GM12878 (cell line): Measurements from ENCODE around the gene EBF3. TPM values are rescaled to one million over a fixed set of nuclear protein-coding genes. Genes with fewer than 3 reads are reported as not detected.

Experiments used
- ATAC-seq: fragments of 200-7000 bp; cut with Tn5 transposase; 3 replicates; pipeline ENCODE4 v1.9.1; 2020; ENCODE audit warnings: mild to moderate bottlenecking, moderate library complexity
- BruUV-seq: library from RNA; stranded (reverse); fragments of 400-500 nt; replicated peaks from 2 replicates; lab custom pipeline; 2021; lab: Mats Ljungman, UMichigan
- CTCF ChIA-PET: fragments of 300-600 bp; sonication (Branson Sonifier 250); formaldehyde crosslinking; extraction: SDS; loops from one replicate; lab custom pipeline; 2021; ENCODE audit warnings: inconsistent platforms; lab: Yijun Ruan, JAX
- POLR2A ChIA-PET: fragments of 350-600 bp; formaldehyde crosslinking; extraction: SDS; loops from one replicate; lab custom pipeline; 2021; ENCODE audit warnings: inconsistent platforms; lab: Charles Lee
- RAD21 ChIA-PET: fragments of 300-600 bp; sonication (Branson Sonifier 250); formaldehyde crosslinking; loops from one replicate; lab custom pipeline; 2023; ENCODE audit warnings: antibody characterized with exemption; ENCODE audit not compliant: unreplicated experiment; lab: Charles Lee
- SMC1A ChIA-PET: fragments of 300-600 bp; sonication (Branson Sonifier 250); formaldehyde crosslinking; loops from one replicate; lab custom pipeline; 2023; ENCODE audit not compliant: unreplicated experiment, uncharacterized antibody; lab: Charles Lee
- DNase-seq: peaks from one replicate; pipeline ENCODE4 v3.0.0-alpha.2; 2011; ENCODE audit warnings: low read depth, low spot score
- FAIRE-seq: peaks from 3 replicates; lab custom pipeline; 2011; peaks lifted over from hg19 to GRCh38; lab: Jason Lieb, UNC
- H2AFZ ChIP-seq: 2 replicates; pipeline ENCODE4 v1.6.0; 2011; ENCODE audit warnings: low read depth, low read length, control low read depth; ENCODE audit not compliant: control insufficient read depth
- H3K27ac ChIP-seq: 2 replicates; pipeline ENCODE4 v1.5.1; 2011; ENCODE audit warnings: control low read depth; ENCODE audit not compliant: control insufficient read depth, insufficient read depth
- H3K27me3 ChIP-seq, 2 experiments: replicated peaks in 1 of 2; 2 replicates each; pipeline versions ENCODE4 v1.6.0 to v1.6.1; 2011; ENCODE audit warnings: low read length in 1 of 2; ENCODE audit not compliant: control insufficient read depth in 2 of 2, insufficient read depth in 2 of 2
- H3K36me3 ChIP-seq, 2 experiments: 2 replicates each; pipeline ENCODE4 v1.5.1; 2011; ENCODE audit warnings: low read length in 1 of 2; ENCODE audit not compliant: control insufficient read depth in 2 of 2, insufficient read depth in 2 of 2
- H3K4me1 ChIP-seq: 2 replicates; pipeline ENCODE4 v1.6.1; 2011; ENCODE audit warnings: mild to moderate bottlenecking, low read length, moderate library complexity, mixed read lengths; ENCODE audit not compliant: control insufficient read depth, insufficient read depth
- H3K4me2 ChIP-seq: 2 replicates; pipeline ENCODE4 v1.6.0; 2011; ENCODE audit warnings: control low read depth; ENCODE audit not compliant: control insufficient read depth, insufficient read depth
- H3K4me3 ChIP-seq: fragments of 200-600 bp; sonication (generic); 2 replicates; pipeline ENCODE4 v1.5.1; 2016
- H3K79me2 ChIP-seq: 2 replicates; pipeline ENCODE4 v1.6.0; 2011; ENCODE audit warnings: low read length; ENCODE audit not compliant: control insufficient read depth, insufficient read depth
- H3K9ac ChIP-seq: 2 replicates; pipeline ENCODE4 v1.8.0; 2011; ENCODE audit warnings: low read length, control low read depth, mixed read lengths; ENCODE audit not compliant: control insufficient read depth, insufficient read depth
- H3K9me3 ChIP-seq: replicated peaks from 3 replicates; pipeline ENCODE4 v1.5.1; 2011; ENCODE audit warnings: mild to moderate bottlenecking, low read length; ENCODE audit not compliant: control insufficient read depth, insufficient read depth
- H4K20me1 ChIP-seq: 2 replicates; pipeline ENCODE4 v1.6.0; 2011; ENCODE audit not compliant: control insufficient read depth, insufficient read depth
- ATF3 ChIP-seq: IDR thresholded peaks from 2 replicates; pipeline ENCODE4 v1.6.1; 2011; ENCODE audit warnings: low read depth, mild to moderate bottlenecking, low read length, moderate library complexity, borderline replicate concordance; ENCODE audit errors: extremely low read depth
- ESRRA ChIP-seq: IDR thresholded peaks from 2 replicates; pipeline ENCODE4 v1.6.1; 2012; ENCODE audit warnings: mild to moderate bottlenecking, low read length, improper control_type of control experiment
- JUNB ChIP-seq: IDR thresholded peaks from 2 replicates; pipeline ENCODE4 v1.6.1; 2016; ENCODE audit warnings: antibody characterized with exemption, mild to moderate bottlenecking
- NBN ChIP-seq: fragments of 450-650 bp; IDR thresholded peaks from 2 replicates; pipeline ENCODE4 v1.6.1; 2016
- NR2F1 ChIP-seq: fragments of 450-650 bp; conservative IDR thresholded peaks from 2 replicates; pipeline ENCODE4 v1.6.1; 2017; ENCODE audit warnings: mild to moderate bottlenecking
- SRF ChIP-seq, 2 experiments: IDR thresholded peaks; 2 replicates each; pipeline ENCODE4 v1.6.1; 2011; ENCODE audit warnings: low read depth in 2 of 2, low read length in 2 of 2, mild to moderate bottlenecking in 1 of 2, moderate library complexity in 1 of 2
- TBL1XR1 ChIP-seq: IDR thresholded peaks from 2 replicates; pipeline ENCODE4 v1.6.1; 2012; ENCODE audit warnings: low read depth, low read length, improper control_type of control experiment
- TCF12 ChIP-seq: IDR thresholded peaks from 2 replicates; pipeline ENCODE4 v1.6.1; 2011; ENCODE audit warnings: low read depth, mild to moderate bottlenecking, low read length
- WRNIP1 ChIP-seq: IDR thresholded peaks from 2 replicates; pipeline ENCODE4 v1.6.1; 2011; ENCODE audit warnings: low read depth, low read length, improper control_type of control experiment, borderline replicate concordance
- ZNF217 ChIP-seq: fragments of 450-650 bp; IDR thresholded peaks from 2 replicates; pipeline ENCODE4 v1.6.1; 2017; ENCODE audit warnings: antibody characterized with exemption, mild to moderate bottlenecking
- WGBS: methylation state at CpG from one replicate; pipeline ENCODE4 v1.1.6; 2016; ENCODE audit warnings: low lambda C conversion rate; ENCODE audit not compliant: insufficient replicate concordance, insufficient coverage; ENCODE audit errors: missing lambda C conversion rate; 5-methylcytosine and 5-hydroxymethylcytosine counted together
- in situ Hi-C: fragments of 300-500 bp; cut with MboI; formaldehyde crosslinking; loops from 9 replicates; pipeline ENCODE4 v1.14.3; 2018; ENCODE audit warnings: mixed read lengths
- intact Hi-C: fragments of 100-400 bp; cut with micrococcal nuclease; formaldehyde crosslinking; loops from one replicate; pipeline ENCODE4 v1.14.2; 2022; ENCODE audit not compliant: unreplicated experiment
- polyA plus RNA-seq, 11 experiments: library from polyadenylated mRNA; depleted of rRNA in 4 of 11; unstranded in 6 of 11; stranded (reverse) in 5 of 11; fragments of >200 nt; fragmentation: Nextera tagmentation in 4 of 11; fragmentation: Illumina TruSeq in 1 of 11; extraction: Ambion mirVana in 4 of 11; extraction: Trizol in 1 of 11; gene quantifications; 1 replicate in 1 of 11; 2 replicates in 10 of 11; pipeline versions ENCODE4 v1.2.1 to v1.2.3, GENCODE V29; 2011 to 2016; ENCODE audit warnings: inconsistent platforms in 2 of 11, missing spikeins in 2 of 11, low read depth in 1 of 11
- total RNA-seq, 4 experiments: library from RNA; depleted of rRNA in 3 of 4; stranded (reverse); fragments of >200 nt in 3 of 4; fragmentation: Illumina TruSeq in 1 of 4; extraction: Trizol in 1 of 4; gene quantifications; 2 replicates each; pipeline versions ENCODE4 v1.2.1 to v1.2.3, GENCODE V29; 2013 to 2021
- TF ChIP-seq, protein P1 (sequence below): fragments of 450-650 bp; conservative IDR thresholded peaks from 2 replicates; pipeline ENCODE4 v1.6.1; 2017; ENCODE audit warnings: mild to moderate bottlenecking, moderate library complexity
- TF ChIP-seq, protein P2 (sequence below): IDR thresholded peaks from 2 replicates; pipeline ENCODE4 v1.6.1; 2011; ENCODE audit warnings: borderline replicate concordance, low read depth, mild to moderate bottlenecking, moderate library complexity, mixed read lengths, low read length; ENCODE audit not compliant: insufficient read depth; ENCODE audit errors: extremely low read length
- TF ChIP-seq, protein P3 (sequence below): fragments of 450-650 bp; IDR thresholded peaks from 2 replicates; pipeline ENCODE4 v1.6.1; 2016; ENCODE audit warnings: mild to moderate bottlenecking

Gene EBF3
- total and polyA plus RNA-seq, 10 of the 15 experiments (the other 5 are each of a cell fraction or from before 2014, with no cell fraction given), result not detected

DNA sequence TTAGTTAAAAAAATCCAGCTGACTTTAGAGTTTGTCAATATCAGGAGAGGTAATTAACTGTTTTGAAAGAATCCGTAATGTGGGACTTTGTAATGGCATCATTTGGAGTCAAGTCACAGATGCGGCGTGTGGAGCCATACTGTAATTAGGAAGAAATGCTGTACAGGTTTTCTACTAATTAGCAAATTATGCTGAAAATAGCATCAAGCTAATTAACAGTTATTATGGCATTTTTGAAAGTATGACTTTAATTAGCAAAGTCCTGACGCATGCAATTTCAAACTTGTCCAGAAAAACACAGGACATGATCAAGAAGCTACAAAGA is 68.3 kb downstream of the EBF3 start:
- SMC1A ChIA-PET, result no interaction called here
- intact Hi-C loops, result no loop called here

DNA sequence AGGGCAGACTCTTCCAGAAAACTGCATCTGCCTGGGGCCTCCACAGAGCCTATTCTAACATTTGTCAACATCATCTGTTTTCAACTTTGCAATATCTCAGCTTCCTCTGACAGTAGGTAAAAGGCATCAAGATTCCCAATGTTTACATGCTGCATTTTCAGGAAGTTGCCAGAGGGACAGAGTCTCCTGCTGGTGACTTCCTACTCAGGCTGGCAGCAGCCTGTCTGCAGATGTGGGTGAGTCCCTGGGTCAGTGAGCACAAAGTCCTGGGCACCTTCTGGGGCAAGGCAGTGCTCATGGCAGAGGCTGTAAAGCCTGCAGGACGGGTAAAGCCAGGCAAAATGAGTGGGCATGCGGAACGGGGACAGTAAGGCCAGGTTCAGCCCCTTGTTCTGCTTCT is 69.4 kb downstream of the EBF3 start:
- BruUV-seq, result no TSS peak
- Histone ChIP-seq H3K9ac (no peak overlapping the region), H3K27ac (no peak overlapping the region), H4K20me1 (no peaks in the 10 kb centered on the region), H3K79me2 (no peaks in the 10 kb centered on the region), H2AFZ (no peak overlapping the region), H3K4me3 (no peak overlapping the region), H3K4me2 (no peak overlapping the region), H3K9me3 (no peaks in the 10 kb centered on the region), H3K4me1 (no peaks in the 10 kb centered on the region), H3K27me3 (no peaks in the 10 kb centered on the region), H3K36me3 (no peaks in the 10 kb centered on the region)
- RAD21 ChIA-PET, result no interaction called here
- SMC1A ChIA-PET, result no interaction called here
- in situ Hi-C loops, result no loop called here
- WGBS, result 6% methylated on average over 3 of the region's 3 CpGs
- POLR2A ChIA-PET, result no interaction called here
- DNase-seq, result no peak
- FAIRE-seq, result no peak
- no peak for ATAC-seq
- TF ChIP-seq NR2F1 (no peak), TBL1XR1 (no peak), NBN (no peak), WRNIP1 (no peak), ATF3 (no peak), JUNB (no peak), ESRRA (no peak), TCF12 (no peak), ZNF217 (no peak)
- TF ChIP-seq, protein P1, sequence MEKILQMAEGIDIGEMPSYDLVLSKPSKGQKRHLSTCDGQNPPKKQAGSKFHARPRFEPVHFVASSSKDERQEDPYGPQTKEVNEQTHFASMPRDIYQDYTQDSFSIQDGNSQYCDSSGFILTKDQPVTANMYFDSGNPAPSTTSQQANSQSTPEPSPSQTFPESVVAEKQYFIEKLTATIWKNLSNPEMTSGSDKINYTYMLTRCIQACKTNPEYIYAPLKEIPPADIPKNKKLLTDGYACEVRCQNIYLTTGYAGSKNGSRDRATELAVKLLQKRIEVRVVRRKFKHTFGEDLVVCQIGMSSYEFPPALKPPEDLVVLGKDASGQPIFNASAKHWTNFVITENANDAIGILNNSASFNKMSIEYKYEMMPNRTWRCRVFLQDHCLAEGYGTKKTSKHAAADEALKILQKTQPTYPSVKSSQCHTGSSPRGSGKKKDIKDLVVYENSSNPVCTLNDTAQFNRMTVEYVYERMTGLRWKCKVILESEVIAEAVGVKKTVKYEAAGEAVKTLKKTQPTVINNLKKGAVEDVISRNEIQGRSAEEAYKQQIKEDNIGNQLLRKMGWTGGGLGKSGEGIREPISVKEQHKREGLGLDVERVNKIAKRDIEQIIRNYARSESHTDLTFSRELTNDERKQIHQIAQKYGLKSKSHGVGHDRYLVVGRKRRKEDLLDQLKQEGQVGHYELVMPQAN, result no peak
- TF ChIP-seq, protein P2, sequence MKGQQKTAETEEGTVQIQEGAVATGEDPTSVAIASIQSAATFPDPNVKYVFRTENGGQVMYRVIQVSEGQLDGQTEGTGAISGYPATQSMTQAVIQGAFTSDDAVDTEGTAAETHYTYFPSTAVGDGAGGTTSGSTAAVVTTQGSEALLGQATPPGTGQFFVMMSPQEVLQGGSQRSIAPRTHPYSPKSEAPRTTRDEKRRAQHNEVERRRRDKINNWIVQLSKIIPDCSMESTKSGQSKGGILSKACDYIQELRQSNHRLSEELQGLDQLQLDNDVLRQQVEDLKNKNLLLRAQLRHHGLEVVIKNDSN, result no peak
- TF ChIP-seq, protein P3, sequence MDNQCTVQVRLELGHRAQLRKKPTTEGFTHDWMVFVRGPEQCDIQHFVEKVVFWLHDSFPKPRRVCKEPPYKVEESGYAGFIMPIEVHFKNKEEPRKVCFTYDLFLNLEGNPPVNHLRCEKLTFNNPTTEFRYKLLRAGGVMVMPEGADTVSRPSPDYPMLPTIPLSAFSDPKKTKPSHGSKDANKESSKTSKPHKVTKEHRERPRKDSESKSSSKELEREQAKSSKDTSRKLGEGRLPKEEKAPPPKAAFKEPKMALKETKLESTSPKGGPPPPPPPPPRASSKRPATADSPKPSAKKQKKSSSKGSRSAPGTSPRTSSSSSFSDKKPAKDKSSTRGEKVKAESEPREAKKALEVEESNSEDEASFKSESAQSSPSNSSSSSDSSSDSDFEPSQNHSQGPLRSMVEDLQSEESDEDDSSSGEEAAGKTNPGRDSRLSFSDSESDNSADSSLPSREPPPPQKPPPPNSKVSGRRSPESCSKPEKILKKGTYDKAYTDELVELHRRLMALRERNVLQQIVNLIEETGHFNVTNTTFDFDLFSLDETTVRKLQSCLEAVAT, result no peak
- CTCF ChIA-PET, result no interaction called here
- intact Hi-C loops, result no loop called here

More for the DNA sequence above, 68.3 kb downstream of the EBF3 start:
- H4K20me1 ChIP-seq, result no peaks in the 10 kb centered on the region
- in situ Hi-C loops, result no loop called here
- WGBS, result 72% methylated on average over 4 of the region's 4 CpGs
- CTCF ChIA-PET, result no interaction called here
- H3K4me2 ChIP-seq, result no peak overlapping the region
- no peaks in the 10 kb centered on the region for H3K9me3 ChIP-seq
- no peaks in the 10 kb centered on the region for H3K79me2 ChIP-seq
- no peaks in the 10 kb centered on the region for H3K36me3 ChIP-seq
- POLR2A ChIA-PET, result no interaction called here
- no peaks in the 10 kb centered on the region for H3K27me3 ChIP-seq
- H2AFZ ChIP-seq, result no peak overlapping the region
- no peak for TF ChIP-seq ESRRA
- no peak for TF ChIP-seq SRF (IDR thresholded peaks at IDR 0.05; ENCODE audit: low read depth in 2 of 2, low read length in 2 of 2)
- no TSS peak for BruUV-seq
- no peak for DNase-seq
- RAD21 ChIA-PET, result no interaction called here
- no peak for FAIRE-seq
- H3K4me1 ChIP-seq, result no peaks in the 10 kb centered on the region
- no peak for ATAC-seq
- H3K4me3 ChIP-seq, result no peak overlapping the region
- no peak overlapping the region for H3K9ac ChIP-seq
- no peak overlapping the region for H3K27ac ChIP-seq
